Forelimb muscle (tissue), 1 donor: Measurements from ENCODE around the gene THSD4. TPM values are rescaled to one million over a fixed set of nuclear protein-coding genes. Genes with fewer than 3 reads are reported as not detected.
"Not testable (repeated sequence)": the region's sequence is repeated elsewhere in the genome, so short reads cannot be mapped to it uniquely, and the experiment has no call there.

Source experiments
- DNase-seq: peaks from one replicate; pipeline ENCODE4 v3.0.0-alpha.2; 2013; ENCODE audit warnings: low read depth
- polyA plus RNA-seq: library from polyadenylated mRNA; unstranded; fragments of 120-200 nt; gene quantifications from one replicate; pipeline ENCODE4 v1.2.1, GENCODE V29; 2013; ENCODE audit not compliant: insufficient read length

The THSD4 gene
- polyA plus RNA-seq, 1 donor = 21.8 TPM

DNA sequence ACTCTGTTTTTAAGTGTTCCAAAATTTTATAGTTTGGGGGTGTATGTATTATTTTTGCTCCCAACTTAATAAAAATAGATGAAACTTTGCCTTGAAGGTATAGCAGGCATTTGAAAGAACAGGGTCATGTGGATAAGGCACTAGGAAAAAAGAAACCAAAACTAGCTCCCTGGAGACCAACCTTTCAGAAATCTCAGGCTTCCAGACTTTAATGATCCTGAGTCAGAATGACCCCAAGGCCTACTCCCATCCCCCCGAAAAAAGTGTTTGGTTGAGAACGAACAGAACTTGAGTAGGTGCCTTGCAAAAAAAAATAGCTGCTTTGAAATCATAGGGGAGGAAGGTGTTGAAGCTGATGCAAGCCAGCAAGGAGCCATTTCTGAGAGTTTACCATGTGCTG, 309.5 kb downstream of the THSD4 start:
- no peak for DNase-seq

GRCh38 chr15:71425388-71425787, 310.1 kb downstream of the THSD4 start:
- no peak for DNase-seq

GRCh38 chr15:71426792-71427191, 311.5 kb downstream of the THSD4 start:
- DNase-seq = no peak

DNA sequence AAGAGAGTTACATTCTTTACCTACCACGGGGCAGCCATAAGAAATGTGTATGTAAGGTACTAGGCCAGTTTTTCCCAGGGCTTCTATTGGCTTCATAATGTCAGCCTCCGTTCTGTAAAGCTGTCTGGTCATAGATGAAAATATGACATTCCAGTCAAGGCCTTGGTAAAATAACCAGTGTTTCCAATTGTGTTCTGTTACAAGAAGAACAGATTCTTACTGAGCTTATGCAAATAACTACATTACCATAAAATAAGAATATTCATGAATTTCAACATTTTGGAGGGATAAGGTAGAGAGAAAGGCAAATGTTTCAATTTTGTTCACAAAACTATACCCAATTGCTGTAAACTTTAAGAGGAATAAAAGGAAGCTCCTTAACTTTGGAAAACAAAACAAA, 315.5 kb downstream of the THSD4 start:
- DNase-seq = no peak

DNA sequence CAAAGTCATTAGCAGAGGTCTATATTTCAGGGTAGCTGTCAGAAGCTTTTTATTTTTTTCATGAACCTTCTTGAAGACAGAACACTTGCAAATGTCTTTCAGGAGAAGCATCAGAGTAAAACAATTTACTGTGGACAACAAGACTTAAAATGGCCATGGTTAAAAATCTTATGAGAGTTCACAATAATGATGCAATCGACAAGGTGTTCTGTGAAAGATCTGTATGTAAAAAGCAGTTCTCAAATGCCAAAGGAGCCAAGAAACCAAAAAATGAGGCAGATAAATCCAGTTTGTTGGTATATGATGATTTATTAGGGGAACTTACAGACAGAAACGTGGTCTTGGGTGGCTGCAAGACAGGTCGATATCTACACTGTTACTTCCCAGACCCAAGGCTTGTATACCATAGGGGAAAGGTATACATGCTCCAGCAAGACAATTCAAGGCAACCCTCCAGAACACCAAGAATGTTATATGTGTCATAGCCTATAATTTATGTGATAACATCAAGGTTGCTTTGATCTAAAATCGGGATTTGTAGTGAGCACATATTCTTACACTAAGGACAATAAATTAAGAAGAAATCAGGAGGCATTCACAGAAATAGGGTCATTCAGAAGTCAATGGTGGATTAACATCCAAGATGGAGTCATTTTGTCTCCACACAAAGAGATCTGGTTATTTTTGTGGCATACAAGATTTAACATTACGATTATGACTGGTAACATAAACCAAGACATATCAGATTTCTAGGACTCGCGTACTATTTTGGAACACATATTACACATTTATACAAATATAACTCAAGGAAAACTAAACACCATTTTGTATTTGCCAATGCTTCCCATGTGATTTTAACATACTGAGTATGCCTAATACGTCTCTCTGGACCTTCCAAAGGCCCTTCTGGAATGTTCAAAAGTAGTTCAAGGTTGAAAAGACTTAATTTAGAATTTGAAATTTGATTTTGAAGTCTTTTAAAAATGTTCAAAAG, 316.4 kb downstream of the THSD4 start:
- DNase-seq = no peak

GRCh38 chr15:71433402-71433801, 318.1 kb downstream of the THSD4 start:
- no peak for DNase-seq

DNA sequence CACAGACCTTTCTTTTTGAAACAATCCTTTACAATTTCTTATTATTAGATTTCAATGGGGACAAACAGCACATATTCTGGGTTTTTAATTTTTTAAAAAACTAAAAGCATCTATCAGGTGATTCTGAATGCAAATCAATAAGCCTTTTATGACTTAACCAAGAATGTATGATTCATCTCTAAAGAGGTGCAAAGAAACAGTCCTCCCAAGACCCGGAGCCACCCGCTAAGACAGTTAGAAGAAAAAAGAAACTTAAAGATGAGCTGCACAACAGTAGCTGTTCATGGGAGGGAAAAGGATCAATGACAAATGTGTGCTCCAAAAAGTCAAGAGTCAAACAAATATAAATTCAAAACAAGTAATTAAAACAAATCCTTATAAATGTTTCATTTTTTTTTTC, 319.5 kb downstream of the THSD4 start:
- no peak for DNase-seq

DNA sequence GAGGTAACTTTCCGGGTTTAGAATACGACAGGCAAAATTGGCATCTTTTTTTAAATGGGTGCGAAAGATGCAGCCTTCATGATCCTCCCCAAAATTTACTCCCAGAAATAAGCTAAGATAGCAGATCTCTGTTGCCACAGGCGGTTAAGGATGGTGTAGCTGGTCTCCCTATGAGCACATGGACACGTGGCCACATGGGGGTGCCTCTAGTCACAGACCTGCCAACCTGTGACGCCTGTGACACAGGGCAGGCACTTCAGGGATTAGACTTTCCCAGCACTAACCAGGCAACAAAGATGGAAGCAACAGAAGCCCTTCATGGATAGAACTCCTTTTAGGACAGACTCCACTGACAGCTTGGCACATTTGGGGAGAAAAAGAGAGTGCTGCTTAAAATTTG, 320.3 kb downstream of the THSD4 start:
- DNase-seq = no peak

GRCh38 chr15:71436854-71437253, 321.6 kb downstream of the THSD4 start:
- no peak for DNase-seq

DNA sequence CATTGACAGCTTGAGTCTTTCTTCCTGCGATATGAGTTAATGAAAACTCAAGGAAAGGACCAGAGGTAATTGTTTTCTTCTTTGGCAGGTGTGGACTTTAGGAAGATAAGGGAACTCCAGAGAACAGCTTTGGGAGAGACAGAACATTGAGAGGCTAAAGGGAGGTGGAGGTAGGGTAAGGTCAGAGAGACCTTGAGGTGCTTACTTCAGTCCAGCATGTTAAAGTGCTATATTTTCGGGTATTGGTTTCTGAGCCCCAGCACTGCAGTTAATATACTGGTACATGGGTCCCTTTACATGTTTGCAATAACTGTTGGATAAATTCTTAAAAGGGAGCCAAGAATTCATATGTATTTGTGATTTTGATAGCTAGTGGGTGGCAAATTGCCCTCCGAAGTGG, 322.1 kb downstream of the THSD4 start:
- no peak for DNase-seq

DNA sequence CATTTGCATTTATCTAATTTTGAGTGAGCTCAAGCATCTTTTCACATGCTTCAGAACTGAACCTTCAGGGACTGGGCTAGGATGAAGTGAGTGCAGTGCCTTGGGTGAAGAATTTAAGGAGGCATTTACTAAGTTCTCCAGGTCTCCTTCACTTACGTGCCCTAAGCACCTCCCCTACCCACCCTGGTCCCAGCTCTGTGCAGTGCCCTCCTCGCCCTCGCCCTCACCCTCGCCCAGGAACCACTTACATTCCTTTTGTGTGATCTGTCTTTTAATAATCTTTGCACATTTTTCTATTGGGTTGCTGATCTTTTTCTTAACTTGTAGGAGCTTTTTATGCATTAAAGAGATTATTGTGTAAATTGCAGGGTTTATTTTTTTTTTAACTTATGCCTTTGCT, 322.6 kb downstream of the THSD4 start:
- no peak for DNase-seq

GRCh38 chr15:71439478-71439877, 324.2 kb downstream of the THSD4 start:
- DNase-seq = not testable (repeated sequence)

GRCh38 chr15:71440489-71441110, 325.3 kb downstream of the THSD4 start:
- DNase-seq = peak; percentile 49

GRCh38 chr15:71443538-71443937, 328.3 kb downstream of the THSD4 start:
- DNase-seq = no peak

DNA sequence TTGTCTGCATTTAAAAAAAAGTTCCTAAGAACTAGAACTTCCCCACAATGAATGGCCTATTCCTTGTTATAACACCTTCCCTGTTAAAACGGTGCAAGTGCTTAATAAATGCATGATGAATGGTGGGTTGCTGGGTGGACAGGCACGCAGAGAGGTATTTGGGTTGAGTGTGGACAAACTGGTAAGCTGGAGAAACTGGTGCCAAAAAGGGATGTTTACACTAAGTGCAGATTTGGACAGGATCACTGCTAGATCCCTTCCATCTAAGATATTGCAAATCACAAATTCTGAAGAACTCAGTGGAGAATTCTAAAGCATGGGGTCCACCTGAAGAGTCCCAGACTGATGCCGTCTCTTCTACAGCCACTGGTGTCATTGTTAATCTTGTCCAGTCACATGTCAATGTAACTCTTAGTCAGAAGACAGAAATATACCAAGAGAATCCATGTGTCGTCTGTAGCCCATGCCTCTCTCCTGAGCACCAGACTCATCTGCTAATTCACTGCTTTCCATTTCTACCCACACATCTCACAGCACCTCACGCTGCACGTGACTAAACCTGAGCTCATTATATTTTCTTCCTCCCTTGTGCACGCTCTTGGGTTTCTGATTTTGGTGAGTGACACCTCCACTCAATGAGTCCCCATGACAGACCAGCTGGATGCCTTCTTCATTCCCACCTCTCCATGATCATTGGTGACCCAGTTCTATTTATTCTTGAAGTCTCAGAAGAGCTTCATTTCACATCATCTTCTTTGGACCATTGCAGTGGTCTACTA, 328.9 kb downstream of the THSD4 start:
- DNase-seq = no peak

DNA sequence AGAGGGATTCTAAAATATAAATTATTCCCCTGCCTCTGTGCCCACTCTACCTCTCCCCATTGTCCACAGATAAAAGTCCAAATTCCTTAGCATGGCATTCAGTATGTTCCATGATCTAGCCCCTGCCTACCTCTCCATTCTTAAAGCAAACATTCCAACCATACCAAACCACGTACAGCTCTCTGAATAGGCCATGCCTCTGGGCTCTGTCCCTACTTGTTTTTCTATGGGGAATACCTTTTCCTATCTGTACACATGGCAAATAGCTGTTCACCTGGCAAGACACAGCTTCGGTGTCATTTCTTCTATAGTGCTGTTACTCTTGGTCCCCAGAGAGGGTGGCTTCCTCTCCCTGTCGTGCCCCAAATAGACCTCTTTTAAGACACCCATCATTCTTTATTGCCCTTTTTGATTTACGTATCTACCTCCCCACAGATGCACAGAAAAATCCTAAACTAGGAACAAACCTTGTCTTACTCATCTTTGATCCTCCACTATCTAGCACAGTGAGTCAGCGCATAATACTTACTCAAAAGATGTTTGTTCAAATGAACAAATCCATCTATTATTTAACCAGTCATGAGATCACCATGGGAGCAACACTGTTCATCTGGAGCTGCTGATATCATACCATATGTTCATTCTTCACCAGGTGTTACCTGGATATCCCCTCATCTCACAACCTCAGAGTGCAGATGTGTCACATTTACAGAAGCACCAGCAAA, 329.8 kb downstream of the THSD4 start:
- DNase-seq = no peak

- no peak for DNase-seq
These were observed 332.3 kb downstream of the THSD4 start for GRCh38 chr15:71447328-71448250.

DNA sequence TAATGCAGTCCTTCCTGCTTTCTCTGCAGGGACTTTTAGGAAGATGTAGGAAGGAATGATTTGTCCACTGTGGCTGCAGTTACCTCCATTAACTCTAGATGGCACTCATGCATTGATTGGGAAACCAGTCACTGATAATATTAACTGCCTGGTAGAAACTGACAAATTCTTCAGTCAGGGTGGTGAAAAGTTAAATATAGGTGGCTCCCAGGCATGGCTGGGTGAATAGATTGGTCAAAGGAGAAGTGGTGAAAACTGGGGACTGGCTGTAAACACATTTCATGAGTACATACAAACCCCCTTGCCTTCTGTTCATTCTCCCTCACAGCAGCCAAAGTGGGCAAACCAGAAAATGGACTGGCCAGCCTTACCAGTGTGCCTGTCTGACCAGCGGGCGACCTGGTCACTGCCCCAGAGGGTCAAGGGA, 333.4 kb downstream of the THSD4 start:
- DNase-seq = peak; percentile 40

- DNase-seq = no peak
These were observed 334.1 kb downstream of the THSD4 start for GRCh38 chr15:71449363-71449762.

DNA sequence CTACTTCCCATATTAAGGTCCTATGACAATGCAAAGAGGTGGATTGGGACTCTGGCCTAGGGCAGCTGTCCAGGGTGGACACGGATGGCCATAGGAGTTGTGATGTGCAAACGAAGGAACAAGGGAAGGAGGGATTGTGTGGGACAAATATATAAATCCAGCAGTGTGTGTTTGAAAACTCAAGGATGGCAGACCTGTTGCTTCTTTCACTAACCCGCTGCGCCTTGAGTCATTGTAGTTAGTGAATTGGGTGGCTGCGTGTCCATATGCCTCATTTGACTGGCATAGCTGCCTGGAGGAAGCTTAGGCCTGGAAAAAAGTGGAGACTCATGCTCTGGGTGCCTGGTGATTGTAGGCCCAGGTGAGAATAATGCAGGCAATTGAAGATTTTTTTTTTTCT, 334.7 kb downstream of the THSD4 start:
- DNase-seq = no peak
